ENCODE data around the gene TMEM81.

GRCh38 chr1:205054013-205054412, 30.2 kb downstream of the TMEM81 start:
- no peak for TF ChIP-seq SUZ12 (IDR thresholded peaks at IDR 0.05; ENCODE audit: extremely low read depth, insufficient read depth, insufficient read length)
- TF ChIP-seq YY1 (IDR thresholded peaks at IDR 0.05; ENCODE audit: insufficient read depth, insufficient read length), result no peak
- no peak for TF ChIP-seq ZNF274 (IDR thresholded peaks at IDR 0.05; ENCODE audit: low read depth, low read length)
